GM21576 (cell line): Measurements from ENCODE around the gene C17orf75.
"Not testable (repeated sequence)": the region's sequence is repeated elsewhere in the genome, so short reads cannot be mapped to it uniquely, and the experiment has no call there.

ENCODE experiments used
- ATAC-seq: cut with Tn5 transposase; IDR thresholded peaks from one replicate; pipeline ENCODE4 v1.9.1; 2021; ENCODE audit warnings: mild to moderate bottlenecking, moderate library complexity; ENCODE audit not compliant: unreplicated experiment

C17orf75 gene

GRCh38 chr17:32341857-32342602, at the start of gene C17orf75:
C17orf75 (minus strand) TSS chr17:32342173; CDS start chr17:32342139, 34 bp downstream.
- no peak for ATAC-seq

GRCh38 chr17:32388613-32389459, 46.9 kb upstream of the C17orf75 start:
- ATAC-seq = no peak

GRCh38 chr17:32388128-32388527, 46.2 kb upstream of the C17orf75 start:
- not testable (repeated sequence) for ATAC-seq

GRCh38 chr17:32386844-32387243, 44.9 kb upstream of the C17orf75 start:
- no peak for ATAC-seq

- no peak for ATAC-seq
Measured at GRCh38 chr17:32385971-32386370, 44.0 kb upstream of the C17orf75 start.

GRCh38 chr17:32385121-32385520, 43.1 kb upstream of the C17orf75 start:
- ATAC-seq = no peak

- no peak for ATAC-seq
Measured at GRCh38 chr17:32383926-32384434, 42.0 kb upstream of the C17orf75 start.

GRCh38 chr17:32382526-32383223, 40.7 kb upstream of the C17orf75 start:
- no peak for ATAC-seq

- no peak for ATAC-seq
Measured at GRCh38 chr17:32370426-32370825, 28.5 kb upstream of the C17orf75 start.

- no peak for ATAC-seq
Measured at GRCh38 chr17:32361270-32361669, 19.3 kb upstream of the C17orf75 start.

GRCh38 chr17:32357615-32358014, 15.6 kb upstream of the C17orf75 start:
- no peak for ATAC-seq

- no peak for ATAC-seq
Measured at GRCh38 chr17:32356750-32357149, 14.8 kb upstream of the C17orf75 start.

GRCh38 chr17:32356378-32356743, 14.4 kb upstream of the C17orf75 start:
- ATAC-seq = no peak

GRCh38 chr17:32355649-32356377, 13.8 kb upstream of the C17orf75 start:
- ATAC-seq = no peak

GRCh38 chr17:32352734-32353133, 10.8 kb upstream of the C17orf75 start:
- ATAC-seq = not testable (repeated sequence)

- ATAC-seq = peak; percentile 13
Measured at GRCh38 chr17:32350666-32351418, 8.9 kb upstream of the C17orf75 start.

- peak; percentile 82 for ATAC-seq
Measured at GRCh38 chr17:32349854-32350665, 8.1 kb upstream of the C17orf75 start, which contains the start of gene ZNF207. ZNF207 (plus strand) TSS chr17:32350157; CDS start chr17:32350286, 129 bp downstream.

GRCh38 chr17:32349503-32349853, 7.5 kb upstream of the C17orf75 start:
- ATAC-seq = no peak

GRCh38 chr17:32348483-32348800, 6.5 kb upstream of the C17orf75 start:
- no peak for ATAC-seq
